ENCODE data around the gene POU2F1. TPM values are rescaled to one million over a fixed set of nuclear protein-coding genes. Genes with fewer than 3 reads are reported as not detected.
A peak's percentile ranks its signal among the peaks of the same experiment; 100 is the strongest.

Gene POU2F1
- total RNA-seq, 1 donor from 2014 or later, result 15.3 TPM

- TF ChIP-seq CTCF (IDR thresholded peaks at IDR 0.05), result no peak
- Mint-ChIP-seq H3K36me3 (ENCODE audit: unreplicated experiment) (peaks cover 5% of the 10 kb centered on the region), H3K27me3 (ENCODE audit: unreplicated experiment) (no peaks in the 10 kb centered on the region), H3K27ac (ENCODE audit: unreplicated experiment) (no peak overlapping the region), H3K4me1 (ENCODE audit: unreplicated experiment) (peaks cover 21% of the 10 kb centered on the region), H3K4me3 (ENCODE audit: unreplicated experiment) (no peak overlapping the region), H3K9me3 (ENCODE audit: unreplicated experiment) (no peaks in the 10 kb centered on the region)
- DNase-seq (ENCODE audit: extremely low spot score, unreplicated experiment), result no peak
These were observed 110.1 kb downstream of the POU2F1 start for GRCh38 chr1:167330601-167331293.

- H3K4me1 Mint-ChIP-seq (ENCODE audit: unreplicated experiment), result peaks cover 21% of the 10 kb centered on the region
- H3K9me3 Mint-ChIP-seq (ENCODE audit: unreplicated experiment), result no peaks in the 10 kb centered on the region
- H3K36me3 Mint-ChIP-seq (ENCODE audit: unreplicated experiment), result peaks cover 2% of the 10 kb centered on the region
- H3K27ac Mint-ChIP-seq (ENCODE audit: unreplicated experiment), result no peak overlapping the region
- H3K4me3 Mint-ChIP-seq (ENCODE audit: unreplicated experiment), result no peak overlapping the region
- TF ChIP-seq CTCF (IDR thresholded peaks at IDR 0.05), result no peak
- no peaks in the 10 kb centered on the region for H3K27me3 Mint-ChIP-seq (ENCODE audit: unreplicated experiment)
- no peak for DNase-seq (ENCODE audit: extremely low spot score, unreplicated experiment)
These were observed 111.0 kb downstream of the POU2F1 start for GRCh38 chr1:167331650-167332049.

- Mint-ChIP-seq H3K27ac (ENCODE audit: unreplicated experiment) (peak overlapping the region; percentile 1), H3K4me3 (ENCODE audit: unreplicated experiment) (no peak overlapping the region), H3K4me1 (ENCODE audit: unreplicated experiment) (peaks cover 21% of the 10 kb centered on the region), H3K9me3 (ENCODE audit: unreplicated experiment) (peaks cover 4% of the 10 kb centered on the region), H3K27me3 (ENCODE audit: unreplicated experiment) (no peaks in the 10 kb centered on the region), H3K36me3 (ENCODE audit: unreplicated experiment) (peaks cover 8% of the 10 kb centered on the region)
- no peak for TF ChIP-seq CTCF (IDR thresholded peaks at IDR 0.05)
- DNase-seq (ENCODE audit: extremely low spot score, unreplicated experiment), result no peak
These were observed 111.8 kb downstream of the POU2F1 start for GRCh38 chr1:167332503-167332902.

GRCh38 chr1:167333124-167333523 is 112.4 kb downstream of the POU2F1 start:
- no peak overlapping the region for H3K4me3 Mint-ChIP-seq (ENCODE audit: unreplicated experiment)
- H3K9me3 Mint-ChIP-seq (ENCODE audit: unreplicated experiment), result peaks cover 7% of the 10 kb centered on the region
- H3K27ac Mint-ChIP-seq (ENCODE audit: unreplicated experiment), result no peak overlapping the region
- no peak for TF ChIP-seq CTCF (IDR thresholded peaks at IDR 0.05)
- peaks cover 9% of the 10 kb centered on the region for H3K36me3 Mint-ChIP-seq (ENCODE audit: unreplicated experiment)
- no peak for DNase-seq (ENCODE audit: extremely low spot score, unreplicated experiment)
- H3K27me3 Mint-ChIP-seq (ENCODE audit: unreplicated experiment), result no peaks in the 10 kb centered on the region
- peaks cover 21% of the 10 kb centered on the region for H3K4me1 Mint-ChIP-seq (ENCODE audit: unreplicated experiment)

GRCh38 chr1:167333703-167334102 is 113.0 kb downstream of the POU2F1 start:
- Mint-ChIP-seq H3K4me3 (ENCODE audit: unreplicated experiment) (no peak overlapping the region), H3K4me1 (ENCODE audit: unreplicated experiment) (peaks cover 21% of the 10 kb centered on the region), H3K9me3 (ENCODE audit: unreplicated experiment) (peaks cover 7% of the 10 kb centered on the region), H3K36me3 (ENCODE audit: unreplicated experiment) (peaks cover 9% of the 10 kb centered on the region), H3K27ac (ENCODE audit: unreplicated experiment) (no peak overlapping the region), H3K27me3 (ENCODE audit: unreplicated experiment) (no peaks in the 10 kb centered on the region)
- no peak for DNase-seq (ENCODE audit: extremely low spot score, unreplicated experiment)
- no peak for TF ChIP-seq CTCF (IDR thresholded peaks at IDR 0.05)

Data from osteocyte (in vitro differentiated cells).